ENCODE results near the gene CORIN.
"Not testable (repeated sequence)": the region's sequence is repeated elsewhere in the genome, so short reads cannot be mapped to it uniquely, and the experiment has no call there.

CORIN gene

DNA sequence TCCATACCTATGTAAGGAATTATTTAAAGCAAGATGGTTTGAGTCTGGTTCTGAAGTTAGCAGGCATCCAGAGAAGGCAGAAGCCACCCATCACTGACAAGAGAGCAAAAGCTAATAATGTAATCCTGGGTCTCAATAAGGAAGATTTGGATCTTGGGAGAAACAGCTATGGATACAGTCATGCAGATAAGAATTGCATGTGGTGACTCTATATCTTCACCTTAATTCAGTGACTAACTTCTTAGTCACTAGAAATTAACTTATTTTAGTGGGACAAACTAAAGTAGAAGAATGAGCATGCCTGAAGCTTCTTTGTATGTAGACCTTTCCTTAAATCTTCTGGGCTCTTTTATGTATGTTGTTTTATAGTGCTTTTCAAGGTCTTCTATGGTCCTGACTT is 286.2 kb downstream of the CORIN start:
- Histone ChIP-seq H3K36me3 (ENCODE audit: control insufficient read depth, low read depth, low read length) (no peaks in the 10 kb centered on the region), H3K27ac (ENCODE audit: low read length) (no peak overlapping the region), H3K9ac (ENCODE audit: low read length) (no peak overlapping the region), H3K27me3 (ENCODE audit: control insufficient read depth, insufficient read depth, low read length) (no peaks in the 10 kb centered on the region), H3K9me3 (ENCODE audit: control insufficient read depth, low read depth, low read length) (no peaks in the 10 kb centered on the region), H3K4me3 (ENCODE audit: low read length) (no peak overlapping the region), H3K4me1 (ENCODE audit: control insufficient read depth, low read depth, low read length) (no peaks in the 10 kb centered on the region)

DNA sequence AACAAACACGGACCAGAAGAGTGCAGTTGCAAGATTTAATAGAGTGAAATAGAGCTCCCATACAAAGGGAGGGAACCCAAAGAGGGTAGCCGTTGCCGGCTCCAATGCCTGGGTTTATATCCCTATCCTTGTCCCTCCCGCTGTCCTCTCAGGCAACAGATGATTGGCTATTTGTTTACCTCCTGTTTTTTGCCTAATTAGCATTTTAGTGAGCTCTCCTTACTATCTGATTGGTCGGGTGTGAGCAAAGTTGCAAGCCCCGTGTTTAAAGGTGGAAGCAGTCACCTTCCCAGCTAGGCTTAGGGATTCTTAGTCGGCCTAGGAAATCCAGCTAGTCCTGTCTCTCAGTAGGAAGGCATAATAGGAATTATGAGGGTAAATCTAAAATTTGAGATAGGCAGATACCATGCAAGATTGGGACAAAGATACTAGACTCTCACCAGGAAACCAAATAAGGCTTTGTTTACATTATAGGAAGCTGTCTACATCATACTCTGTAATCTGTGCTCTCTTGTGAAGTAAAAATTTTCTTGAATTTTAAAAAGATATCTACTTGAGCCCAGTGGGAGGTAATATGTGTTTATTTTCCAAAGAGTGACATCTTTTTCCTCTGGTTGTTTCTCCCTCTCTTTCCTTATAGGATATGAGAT is 286.8 kb downstream of the CORIN start:
- H3K36me3 ChIP-seq (ENCODE audit: control insufficient read depth, low read depth, low read length): no peaks in the 10 kb centered on the region
- H3K9me3 ChIP-seq (ENCODE audit: control insufficient read depth, low read depth, low read length): no peaks in the 10 kb centered on the region
- no peak overlapping the region for H3K27ac ChIP-seq (ENCODE audit: low read length)

DNA sequence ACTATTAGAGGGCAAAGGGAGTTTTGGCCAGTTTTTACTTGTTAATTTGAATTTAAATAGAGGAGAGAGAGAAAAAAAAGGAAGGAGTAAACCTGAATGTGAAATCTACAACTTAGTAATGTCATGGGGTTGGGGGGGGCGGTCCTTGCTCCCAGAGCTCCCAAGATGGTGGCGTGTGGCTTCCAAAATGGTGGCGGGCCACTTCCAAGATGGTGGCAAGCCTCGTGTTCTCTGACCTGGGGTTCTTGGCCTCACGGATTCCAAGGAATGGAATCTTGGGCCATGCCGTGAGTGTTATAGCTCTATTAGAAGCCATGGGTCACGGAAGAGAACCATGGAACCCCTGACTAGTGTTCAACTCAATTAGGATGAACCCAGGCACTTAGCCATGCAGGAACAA is 287.5 kb downstream of the CORIN start:
- not testable (repeated sequence) for H3K36me3 ChIP-seq (ENCODE audit: control insufficient read depth, low read depth, low read length); H3K27ac ChIP-seq (ENCODE audit: low read length); H3K4me3 ChIP-seq (ENCODE audit: low read length); H3K9me3 ChIP-seq (ENCODE audit: control insufficient read depth, low read depth, low read length); H3K4me1 ChIP-seq (ENCODE audit: control insufficient read depth, low read depth, low read length); H3K9ac ChIP-seq (ENCODE audit: low read length); H3K27me3 ChIP-seq (ENCODE audit: control insufficient read depth, insufficient read depth, low read length)

More for the DNA sequence above, 286.8 kb downstream of the CORIN start:
- no peaks in the 10 kb centered on the region for H3K4me1 ChIP-seq (ENCODE audit: control insufficient read depth, low read depth, low read length)
- H3K27me3 ChIP-seq (ENCODE audit: control insufficient read depth, insufficient read depth, low read length): no peaks in the 10 kb centered on the region
- H3K9ac ChIP-seq (ENCODE audit: low read length): no peak overlapping the region
- no peak overlapping the region for H3K4me3 ChIP-seq (ENCODE audit: low read length)
